Left forelimb (tissue), 1 donor: Measurements from ENCODE around the gene BIN1.

Experiments used
- DNase-seq: peaks from one replicate; pipeline ENCODE4 v3.0.0-alpha.2; 2018; ENCODE audit warnings: low spot score

BIN1 gene

DNA sequence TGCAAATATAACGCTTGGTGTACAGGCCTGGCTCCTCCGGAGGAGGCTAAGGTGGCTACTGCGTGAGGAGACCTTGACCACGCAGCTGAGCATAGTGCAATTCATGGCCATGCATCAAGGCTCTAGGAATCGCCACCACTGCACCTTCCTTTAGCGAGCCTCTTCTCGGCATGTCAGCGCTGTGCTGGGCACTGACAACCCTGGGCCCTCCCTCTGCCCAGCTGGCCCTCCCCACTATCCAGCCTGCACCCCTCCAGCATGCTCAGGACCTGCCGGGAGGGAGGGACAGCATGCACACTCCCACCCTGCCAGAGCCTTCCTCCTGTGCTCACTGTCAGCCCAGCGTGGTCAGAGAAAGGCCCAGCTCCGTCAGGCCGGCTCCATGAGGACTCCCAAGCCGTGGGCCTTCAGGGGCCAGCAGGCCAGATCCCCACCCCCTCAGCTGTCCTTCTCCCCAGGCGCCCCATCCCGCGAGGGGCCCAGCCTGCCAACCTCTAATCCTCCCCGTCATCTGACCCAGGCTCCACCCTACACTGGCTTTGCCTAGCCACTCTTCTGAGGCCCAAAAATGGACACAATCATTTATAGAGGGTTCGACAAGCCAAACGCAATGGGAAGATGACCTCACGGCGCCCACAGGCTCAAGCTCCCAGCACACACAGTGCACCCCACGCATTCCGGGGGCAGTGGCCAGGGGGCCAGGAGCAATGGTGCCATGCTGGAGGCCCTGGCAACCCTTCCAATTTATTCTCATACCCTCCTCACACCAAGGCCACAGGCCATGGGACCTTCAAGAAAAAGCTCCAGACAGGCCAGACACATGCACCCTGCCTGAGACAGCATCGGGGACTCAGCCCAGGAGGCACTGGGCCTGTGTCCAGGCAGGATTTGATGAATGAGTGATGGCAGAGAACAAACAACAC lies 3.5 kb downstream of the BIN1 start:
- peak; percentile 69 for DNase-seq

DNA sequence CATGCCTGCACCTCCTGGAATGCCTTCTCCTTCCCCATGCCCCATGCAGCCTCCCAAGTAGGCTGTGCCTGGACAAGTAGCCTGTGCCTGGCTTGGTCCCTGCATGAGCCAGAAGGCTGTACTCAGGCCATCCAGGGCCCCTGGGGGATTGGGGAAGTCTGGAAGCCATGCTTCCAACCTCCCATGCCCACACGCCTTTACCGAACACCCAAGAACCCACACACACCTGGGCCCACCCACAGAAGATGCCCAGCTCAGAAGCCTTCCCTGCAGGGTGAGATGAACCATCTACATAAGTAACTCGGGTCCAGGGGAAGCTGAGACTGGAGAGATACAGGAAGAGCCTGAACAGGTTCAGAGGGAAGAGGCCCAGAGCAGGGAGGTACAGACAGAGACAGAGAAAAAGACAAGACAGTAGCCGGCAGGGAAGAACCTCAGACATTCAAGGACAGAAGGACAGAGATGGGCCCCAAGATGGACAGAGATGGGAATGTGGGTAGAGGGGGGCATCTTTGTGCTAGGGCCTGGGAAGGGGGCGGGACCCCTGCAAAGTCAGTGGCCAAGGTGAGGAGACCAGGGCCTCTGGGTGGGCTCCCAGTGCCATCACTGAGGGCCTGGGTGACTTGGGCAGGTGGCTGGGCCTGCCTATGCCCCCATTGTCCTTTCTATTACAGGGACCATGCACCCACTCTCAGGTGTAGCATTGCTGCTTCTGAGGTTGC lies 4.3 kb downstream of the BIN1 start:
- peak; percentile 59 for DNase-seq

DNA sequence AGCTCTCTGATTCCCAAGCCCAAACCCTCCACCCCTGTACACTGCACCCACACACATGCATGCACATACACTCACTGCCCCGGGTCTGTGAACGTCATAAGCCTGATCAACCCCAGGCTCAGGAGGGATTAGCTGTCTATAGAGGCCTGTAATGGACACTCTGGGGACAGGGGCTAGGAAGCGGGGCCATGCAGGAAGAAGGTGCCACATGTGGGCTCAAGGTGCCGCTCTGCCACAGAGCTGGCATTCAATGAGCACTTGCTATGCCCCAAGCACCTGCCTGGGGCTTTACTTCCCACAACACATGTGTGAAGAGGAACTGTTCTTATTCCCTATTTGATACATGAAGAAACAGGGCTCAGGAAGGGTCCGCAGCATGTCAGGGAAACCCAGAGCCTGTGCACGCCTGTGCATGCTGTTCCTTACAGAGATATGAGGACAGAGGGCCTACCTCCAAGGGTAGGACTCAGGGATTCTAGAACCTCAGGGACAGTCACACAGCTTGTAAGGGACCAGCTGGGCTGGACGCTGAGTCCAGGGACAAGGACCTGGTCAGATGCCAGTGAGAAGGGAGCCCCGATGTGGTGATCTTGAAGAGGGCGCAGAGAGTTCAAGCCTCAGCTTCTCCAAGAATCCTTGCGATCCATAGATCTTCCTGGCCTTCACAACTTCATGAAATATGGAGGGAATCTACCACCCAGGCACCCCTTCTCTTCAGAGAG lies 5.0 kb downstream of the BIN1 start:
- DNase-seq, result no peak

DNA sequence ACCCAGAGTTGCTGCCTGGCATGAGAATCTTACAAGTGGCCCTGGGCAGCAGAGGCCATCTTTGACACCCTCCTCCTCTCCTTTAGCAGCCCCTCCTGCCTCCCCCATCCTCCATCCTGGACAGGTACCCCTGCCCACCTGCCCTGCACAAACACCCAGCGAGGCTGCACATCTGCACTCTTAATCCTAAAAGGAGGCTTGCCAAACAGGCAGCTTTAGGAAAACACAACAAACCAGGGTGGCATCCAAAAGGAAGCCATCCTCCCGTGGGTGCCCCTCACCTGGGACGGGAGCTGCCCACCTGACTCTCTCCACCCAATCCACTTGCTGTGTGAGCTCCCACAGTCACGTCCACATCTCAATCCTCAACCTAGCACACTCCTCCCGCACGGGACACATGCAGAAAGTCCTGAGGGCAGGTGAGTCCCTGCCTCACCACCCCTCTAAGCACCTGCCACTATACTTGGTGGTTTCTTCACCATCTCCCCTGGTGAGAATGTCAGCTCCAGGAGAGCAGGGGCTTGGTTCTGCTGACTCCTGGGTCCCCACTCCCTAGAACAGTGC lies 5.8 kb downstream of the BIN1 start:
- no peak for DNase-seq

DNA sequence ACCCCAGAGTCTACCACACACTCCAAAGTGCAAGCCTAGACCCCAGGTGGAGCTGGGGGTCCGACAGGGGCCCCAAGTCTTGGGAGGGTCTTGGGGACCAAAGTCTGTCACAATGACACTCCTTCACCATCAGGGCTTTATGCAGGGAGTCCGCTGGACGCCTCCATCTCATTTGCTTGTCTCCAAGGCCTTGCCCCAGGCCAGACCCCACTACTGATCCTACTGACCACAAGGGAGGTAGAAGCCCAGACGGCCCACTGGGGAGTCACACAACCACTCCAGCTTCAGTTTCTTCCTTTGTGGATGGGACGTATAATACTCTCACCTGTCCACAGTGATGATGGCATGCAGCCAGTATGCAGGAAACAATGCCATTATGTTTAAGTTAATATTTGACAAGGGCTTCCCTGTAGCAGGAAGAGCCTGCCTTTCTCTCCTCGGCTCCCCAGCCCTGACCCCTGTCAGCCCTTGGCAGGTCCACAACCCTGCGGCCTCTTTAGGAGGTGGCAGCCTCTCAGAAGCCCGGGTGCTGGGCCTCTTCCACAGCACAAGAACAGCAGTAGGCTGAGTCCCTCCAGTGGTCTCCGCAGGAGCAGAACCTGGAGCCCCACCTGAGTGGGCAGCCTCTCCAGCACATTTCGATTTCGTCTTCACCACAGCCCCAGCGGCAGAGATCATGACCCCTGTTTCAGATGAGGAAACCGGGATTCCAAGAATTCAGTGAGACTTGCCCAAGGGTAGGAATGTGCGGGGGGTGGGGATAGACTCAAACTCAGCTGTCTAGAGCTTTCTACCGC lies 6.5 kb downstream of the BIN1 start:
- DNase-seq, result no peak

DNA sequence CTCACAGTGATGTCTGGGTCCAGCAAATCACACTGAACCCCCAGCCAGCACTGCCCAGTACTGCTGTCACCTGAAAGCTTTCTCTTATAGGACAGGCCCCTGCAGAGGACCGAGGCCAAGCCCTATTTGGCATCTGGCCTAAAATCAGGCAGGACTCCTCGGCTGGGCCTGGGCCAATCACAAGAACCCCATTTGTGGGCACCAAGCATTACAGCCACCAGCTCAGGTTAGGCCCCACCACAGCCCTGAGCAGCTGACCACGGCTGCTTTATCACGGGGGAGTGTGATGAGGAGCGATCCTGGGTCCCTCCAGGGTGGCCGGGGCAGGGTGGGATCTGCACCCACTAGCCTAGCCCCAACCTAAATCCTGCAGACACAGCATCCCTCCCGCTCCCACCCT lies 8.2 kb downstream of the BIN1 start:
- no peak for DNase-seq

DNA sequence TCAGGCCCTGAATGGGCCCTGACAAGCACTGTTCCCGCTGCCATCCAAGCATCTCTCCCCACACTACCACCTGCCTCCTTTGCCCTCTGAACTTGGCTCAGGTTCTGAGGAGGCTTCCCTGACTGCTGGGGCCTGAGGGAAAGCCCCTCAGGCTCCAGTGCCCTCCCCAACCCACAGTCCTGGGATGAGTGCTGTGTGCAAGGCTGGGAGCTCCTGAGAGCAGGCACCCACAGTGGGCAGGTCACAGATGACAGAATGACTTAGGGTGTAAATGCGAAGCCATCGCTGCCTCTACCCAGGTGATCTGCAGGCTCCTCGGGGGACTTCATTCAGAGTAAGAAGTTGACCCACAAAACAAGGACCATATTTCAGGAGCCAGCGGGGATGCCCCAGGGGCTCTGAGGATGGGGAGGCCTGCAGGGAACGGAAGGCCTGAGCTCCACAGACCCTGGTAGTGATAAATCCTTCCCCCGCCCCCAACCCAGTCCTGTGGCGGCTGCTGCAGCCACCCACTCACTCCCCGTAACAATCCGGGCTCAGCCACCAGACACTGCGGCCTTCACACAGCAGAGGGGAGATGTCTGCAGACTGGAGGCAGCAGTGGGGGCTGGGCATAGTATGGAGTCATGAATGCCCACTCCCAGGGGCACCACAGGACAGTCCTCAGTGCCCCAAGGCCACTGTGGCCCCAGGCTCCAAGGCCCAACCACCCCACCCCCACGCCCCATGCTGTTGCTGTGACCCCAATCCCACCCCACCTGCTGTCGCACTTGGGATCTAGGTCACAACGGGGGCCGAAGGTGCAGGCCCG lies 8.9 kb downstream of the BIN1 start:
- no peak for DNase-seq

DNA sequence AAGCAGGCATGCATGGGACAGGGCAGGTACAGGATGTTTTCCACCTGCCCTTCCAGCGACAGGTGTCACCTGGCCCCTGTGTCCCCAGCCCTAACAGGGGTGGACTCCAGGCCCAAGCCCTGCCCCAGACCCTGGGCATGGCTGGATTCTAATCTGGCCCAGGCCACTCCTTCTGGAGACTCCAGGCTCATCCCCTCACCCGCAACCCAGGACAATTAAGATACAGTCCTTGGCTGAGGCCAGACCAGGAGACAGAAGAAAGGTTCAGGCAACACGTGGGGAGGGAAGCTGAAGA lies 9.5 kb downstream of the BIN1 start:
- no peak for DNase-seq

DNA sequence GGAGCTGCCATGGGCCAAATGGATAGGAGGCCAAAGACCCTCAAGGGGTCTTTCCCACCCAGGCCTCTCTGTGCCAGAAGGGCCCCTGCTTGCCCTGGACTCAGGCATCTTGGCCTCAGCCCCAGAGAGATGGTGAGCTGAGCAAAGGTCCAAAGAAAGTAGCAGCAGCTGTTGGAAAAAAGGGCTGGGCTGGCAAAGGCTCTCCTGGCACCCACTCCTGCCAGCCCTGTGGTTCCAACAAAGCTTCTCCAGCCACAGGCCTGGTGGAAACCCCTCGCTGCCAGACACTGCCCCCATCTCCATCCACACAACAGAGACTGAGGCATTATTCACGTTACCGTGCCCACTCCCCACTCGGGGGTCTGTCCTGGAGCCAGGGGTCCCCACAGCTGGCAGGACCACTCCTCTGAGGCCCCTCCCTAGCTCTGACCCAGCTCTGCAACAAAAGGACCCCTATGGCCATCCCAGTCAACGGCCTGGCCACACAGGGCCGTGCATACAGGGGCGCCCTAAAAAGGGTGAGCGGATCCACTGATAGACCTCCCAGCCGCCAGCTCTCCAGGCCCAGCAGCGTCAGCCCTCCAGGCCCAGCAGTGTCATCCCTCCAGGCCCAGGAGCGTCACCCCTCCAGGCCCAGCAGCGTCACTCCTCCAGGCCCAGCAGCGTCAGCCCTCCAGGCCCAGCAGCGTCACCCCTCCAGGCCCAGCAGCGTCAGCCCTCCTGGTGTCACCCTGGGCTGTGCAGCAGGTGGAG lies 10.1 kb downstream of the BIN1 start:
- DNase-seq, result no peak

DNA sequence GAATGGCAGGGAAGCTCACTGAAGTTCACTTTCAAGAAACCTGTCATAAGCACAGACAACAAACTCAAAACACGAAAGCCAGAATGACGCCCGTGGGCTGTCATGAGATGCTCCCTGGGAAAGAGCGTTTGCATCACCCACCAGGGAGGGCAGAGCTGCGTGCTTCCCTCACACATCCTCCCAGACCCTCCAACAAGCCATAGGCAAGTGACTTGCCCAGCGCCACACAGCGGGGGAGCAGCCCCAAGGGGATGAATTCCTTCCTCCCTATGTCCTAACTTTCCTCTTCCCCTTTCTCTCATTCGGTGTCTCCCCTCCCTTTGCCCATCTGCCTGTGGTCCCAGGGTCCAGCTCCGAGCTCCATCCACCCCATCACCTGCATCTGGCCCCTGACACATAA lies 10.7 kb downstream of the BIN1 start:
- no peak for DNase-seq

DNA sequence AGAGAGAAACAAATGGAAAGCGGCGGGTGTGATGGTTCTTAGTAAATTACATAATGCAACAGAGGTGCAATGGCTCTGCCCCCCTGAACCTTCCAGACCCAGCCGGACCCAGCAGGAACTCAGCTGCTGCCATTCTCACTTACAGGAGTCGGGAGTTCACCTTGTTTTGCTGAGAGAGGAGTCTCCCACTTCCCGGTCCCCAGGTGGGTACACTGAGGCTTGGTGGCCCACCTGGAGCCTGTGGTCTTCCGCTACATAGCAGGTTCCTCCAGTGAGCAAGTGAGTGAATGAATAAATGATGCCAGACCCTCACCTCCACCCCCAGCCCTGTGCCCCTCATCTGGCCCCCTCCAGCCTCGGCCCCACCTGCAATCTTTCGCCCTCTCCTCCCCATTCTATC lies 11.2 kb downstream of the BIN1 start:
- DNase-seq, result no peak

DNA sequence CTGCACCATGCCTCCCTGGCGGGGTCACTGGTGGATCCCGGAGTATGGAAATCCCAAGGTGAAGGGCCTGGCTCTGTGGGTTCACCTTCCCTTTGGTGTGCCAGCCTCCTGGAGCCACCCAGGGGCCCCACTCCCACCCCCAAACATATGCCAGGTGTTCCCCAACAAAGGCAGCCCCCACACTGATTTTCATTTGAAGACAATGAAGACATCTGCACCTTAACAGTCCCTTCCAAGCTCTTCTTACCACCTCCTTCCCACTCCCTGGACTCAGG lies 11.7 kb downstream of the BIN1 start:
- no peak for DNase-seq

DNA sequence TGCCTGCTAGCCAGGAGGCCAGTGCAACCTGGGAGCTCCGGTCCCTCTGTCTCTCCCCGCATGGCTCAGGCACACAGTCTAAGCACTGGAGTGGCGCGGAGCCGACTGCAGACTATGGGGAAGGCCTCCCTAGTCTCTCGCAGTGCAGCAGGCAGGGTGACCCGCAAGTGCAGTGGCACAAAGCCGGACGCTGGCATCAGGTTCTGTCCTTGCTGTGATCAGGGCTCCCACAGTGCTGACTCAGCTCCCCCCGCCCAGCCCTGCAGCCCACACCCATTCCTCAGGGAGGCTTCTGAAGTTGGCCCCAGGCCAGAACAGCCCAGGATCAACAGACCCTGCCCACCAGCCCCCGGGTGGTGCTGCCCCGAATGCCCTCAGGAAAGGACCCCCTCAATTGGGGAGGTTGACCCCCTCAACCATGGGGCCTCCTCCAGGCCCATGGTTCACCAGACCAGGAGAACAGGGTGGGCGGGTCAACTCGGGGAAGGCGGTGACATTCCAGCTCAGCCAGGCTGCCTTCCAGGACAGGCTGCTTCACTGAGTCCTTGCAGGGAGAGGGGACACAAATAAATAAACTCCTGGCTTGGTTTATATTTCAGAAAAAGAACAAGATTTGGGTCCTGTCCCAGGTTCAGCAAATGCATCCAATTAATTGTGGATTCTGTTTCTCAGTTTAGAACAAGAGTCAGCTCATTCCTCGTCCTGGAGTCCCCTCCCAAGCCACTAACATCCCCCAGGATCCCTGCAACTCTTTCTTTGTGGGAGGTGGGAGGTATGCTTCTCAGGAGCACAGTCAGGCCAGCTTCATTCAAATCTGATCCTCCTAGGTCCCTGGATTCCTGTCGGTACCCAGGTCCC lies 12.2 kb downstream of the BIN1 start:
- DNase-seq, result no peak

DNA sequence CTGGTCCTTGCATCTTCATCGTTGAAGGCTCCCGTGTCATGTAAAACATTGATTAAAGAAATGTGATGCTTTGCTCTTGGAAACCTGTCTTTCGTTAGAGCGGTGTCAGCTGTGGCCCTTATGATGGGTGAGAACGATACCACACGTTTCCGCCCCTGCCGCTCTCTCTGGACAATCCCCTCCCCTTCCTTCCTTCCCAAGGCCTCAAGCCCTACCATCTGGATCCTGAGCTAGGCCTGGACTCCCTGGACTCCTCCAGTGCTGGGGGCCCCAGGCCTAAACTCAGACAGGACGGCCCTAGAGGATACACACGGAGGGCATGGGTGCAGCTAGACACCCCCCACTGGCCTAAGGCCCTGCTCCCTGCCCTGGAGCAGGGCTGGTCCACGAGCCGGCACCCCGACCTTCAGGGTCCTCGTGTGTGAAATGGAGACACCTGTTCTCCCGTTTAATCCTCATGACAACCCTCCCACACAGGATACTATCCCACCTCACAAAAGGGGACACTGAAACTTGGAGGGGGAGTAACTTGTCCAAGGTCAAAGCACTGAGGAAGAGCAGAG lies 13.2 kb downstream of the BIN1 start:
- DNase-seq, result no peak

DNA sequence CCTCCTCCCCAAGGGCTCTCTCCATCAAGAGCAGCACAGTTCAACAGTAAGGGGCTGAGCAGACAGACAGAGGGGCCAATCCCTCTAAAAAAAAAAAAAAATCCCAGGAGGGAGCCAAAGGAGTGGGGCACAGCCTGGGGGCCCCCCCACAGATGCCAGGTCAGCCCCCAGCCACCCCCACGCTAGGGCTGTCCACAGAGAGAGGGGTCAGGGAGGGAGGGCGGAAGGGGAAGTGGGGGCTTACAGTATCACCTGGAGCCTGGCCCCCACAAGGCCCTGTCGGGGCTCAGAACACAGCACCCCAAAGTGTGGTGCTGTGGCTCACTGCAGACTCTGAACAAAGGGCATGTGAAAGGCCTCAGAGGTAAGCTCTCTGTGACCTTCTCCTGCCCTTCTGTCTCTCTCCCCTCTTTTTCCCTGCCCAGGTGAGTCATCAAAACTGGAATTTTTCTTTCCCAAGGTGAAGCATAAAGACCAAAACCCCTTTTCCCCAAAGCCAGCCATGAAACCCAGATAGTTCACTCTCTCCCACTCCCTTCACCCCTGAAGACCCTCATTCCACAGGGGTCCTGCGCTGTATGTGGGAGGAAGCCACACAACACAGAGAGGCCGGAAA lies 13.9 kb downstream of the BIN1 start:
- no peak for DNase-seq

DNA sequence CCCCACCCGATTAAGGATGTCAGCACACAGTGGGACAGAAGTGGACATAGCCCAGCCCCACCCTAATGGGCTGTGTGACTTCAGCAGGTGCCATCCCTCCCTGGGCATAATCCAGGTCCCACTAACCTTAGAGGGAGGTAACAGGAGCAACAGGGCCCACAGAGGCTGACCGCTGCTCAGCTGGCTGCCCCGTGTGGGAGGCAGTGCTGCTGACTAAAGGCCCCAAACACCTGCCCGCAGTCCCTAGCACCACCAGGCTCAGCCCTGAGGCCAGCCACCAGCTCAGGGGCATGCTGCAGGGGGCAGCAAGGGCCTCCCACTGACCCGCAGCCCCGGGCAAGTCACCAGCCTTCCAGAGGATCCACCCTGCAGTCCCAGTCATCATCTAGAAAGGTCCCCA lies 14.6 kb downstream of the BIN1 start:
- DNase-seq, result no peak

DNA sequence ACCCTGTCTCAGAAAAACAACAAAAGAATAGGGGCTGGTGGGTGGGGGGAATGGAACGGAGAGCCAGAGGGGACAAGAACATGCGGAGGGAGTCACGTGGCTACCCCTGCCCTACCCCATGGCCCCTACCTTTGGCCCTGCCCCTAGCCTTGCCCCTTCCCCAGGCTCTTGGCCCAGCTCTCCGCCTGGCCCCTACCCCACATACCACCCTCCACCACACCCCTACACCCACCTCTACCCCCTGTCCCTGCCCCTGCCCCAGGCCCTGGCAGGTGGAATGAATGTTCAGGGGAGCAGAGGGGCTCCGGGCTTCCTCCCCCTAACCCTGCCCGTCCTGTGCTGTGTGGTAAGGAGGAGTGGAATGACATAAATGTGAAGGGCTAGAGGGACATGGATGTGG lies 15.1 kb downstream of the BIN1 start:
- no peak for DNase-seq

DNA sequence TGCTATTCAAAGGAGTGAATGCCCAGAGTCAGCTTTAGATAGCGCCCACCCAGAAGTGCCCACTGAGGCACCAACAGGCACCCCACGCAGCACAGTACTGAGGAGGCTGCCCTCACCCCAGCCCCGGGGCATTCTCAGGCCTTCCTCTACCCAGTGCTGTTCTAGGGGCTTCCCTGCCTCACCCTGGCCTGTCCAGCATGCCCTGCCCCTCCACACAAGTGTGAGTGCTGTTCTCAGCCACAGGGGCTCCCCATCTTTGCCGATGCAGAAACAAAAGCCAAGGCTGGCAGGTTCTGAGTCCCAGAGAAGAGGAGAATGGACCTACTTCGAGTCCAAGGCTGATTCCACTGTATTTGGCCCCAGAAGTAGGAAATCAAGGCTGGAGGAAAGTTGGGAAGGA lies 15.8 kb downstream of the BIN1 start:
- no peak for DNase-seq
